Stimulated activated CD4-positive, alpha-beta T cell treated with anti-CD3 and anti-CD28 coated beads, Interleukin-1b, Interleukin-23, amount 100 ng/mL, for 24 hours (primary cell): ENCODE data around the gene DNAH9.

Source experiments
- DNase-seq, 4 experiments: peaks; one replicate each; pipeline ENCODE4 v3.0.0-alpha.2; 2020; ENCODE audit warnings: low read depth in 4 of 4, low spot score in 1 of 4

The DNAH9 gene

GRCh38 chr17:11836508-11836907 lies 238.2 kb downstream of the DNAH9 start:
- DNase-seq = no peak

- no peak for DNase-seq
Observed at GRCh38 chr17:11840052-11840451, 241.8 kb downstream of the DNAH9 start.

GRCh38 chr17:11840831-11841230 lies 242.6 kb downstream of the DNAH9 start:
- no peak for DNase-seq

DNA sequence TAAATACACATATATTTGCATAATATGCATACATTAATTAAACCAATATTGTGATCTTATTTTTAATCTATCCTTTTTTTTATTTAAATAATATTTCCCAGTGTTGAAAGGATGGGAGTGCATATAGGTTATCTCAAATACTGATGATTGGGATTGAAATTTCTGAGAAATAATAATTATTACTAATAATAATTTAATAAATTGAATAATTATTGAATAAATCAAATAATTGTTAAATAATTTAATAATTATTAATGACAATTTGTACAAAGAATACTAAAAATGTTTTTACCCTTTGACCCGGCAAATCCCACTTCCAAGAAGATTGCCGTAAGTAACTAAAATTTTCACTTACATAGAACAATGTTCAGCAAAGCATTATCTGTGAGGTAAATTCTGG lies 250.1 kb downstream of the DNAH9 start:
- no peak for DNase-seq

DNA sequence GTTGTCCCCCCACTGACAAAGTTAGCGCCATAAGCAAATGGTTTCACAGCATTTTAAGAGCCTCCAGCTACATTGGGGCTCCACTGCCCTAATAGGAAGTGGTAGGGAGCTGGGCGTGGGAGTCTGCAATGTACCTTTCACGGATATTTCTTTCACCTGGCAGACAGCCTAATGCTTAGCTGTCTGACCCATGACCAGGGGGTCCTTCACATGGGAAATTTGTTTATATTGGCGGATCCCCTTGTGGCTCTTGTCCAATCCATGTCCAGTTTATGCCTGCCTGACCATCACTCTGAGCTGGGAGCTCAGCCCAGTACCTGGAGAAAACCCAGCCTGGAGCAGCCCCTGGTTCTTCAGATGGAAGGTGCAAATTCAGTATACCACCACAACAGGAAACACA lies 254.0 kb downstream of the DNAH9 start:
- no peak for DNase-seq

DNA sequence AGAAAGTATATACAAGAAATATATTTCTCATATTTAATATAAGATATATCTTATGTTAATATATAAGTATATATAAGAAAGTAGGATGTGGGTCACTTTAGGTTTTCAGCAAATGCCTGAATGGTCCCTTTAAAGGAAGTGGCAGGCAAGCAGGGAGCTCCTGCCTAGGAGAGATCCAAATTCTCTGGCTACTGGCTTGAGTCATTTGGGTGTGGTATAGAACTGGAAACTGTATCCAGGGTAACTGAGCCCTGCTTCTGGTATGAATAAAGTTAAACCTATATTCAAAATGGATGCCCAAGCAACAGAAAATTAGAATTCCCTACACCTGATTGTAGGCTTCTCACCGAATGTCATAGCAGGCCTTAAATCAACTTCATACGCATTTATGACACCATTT lies 254.6 kb downstream of the DNAH9 start:
- DNase-seq = no peak

DNA sequence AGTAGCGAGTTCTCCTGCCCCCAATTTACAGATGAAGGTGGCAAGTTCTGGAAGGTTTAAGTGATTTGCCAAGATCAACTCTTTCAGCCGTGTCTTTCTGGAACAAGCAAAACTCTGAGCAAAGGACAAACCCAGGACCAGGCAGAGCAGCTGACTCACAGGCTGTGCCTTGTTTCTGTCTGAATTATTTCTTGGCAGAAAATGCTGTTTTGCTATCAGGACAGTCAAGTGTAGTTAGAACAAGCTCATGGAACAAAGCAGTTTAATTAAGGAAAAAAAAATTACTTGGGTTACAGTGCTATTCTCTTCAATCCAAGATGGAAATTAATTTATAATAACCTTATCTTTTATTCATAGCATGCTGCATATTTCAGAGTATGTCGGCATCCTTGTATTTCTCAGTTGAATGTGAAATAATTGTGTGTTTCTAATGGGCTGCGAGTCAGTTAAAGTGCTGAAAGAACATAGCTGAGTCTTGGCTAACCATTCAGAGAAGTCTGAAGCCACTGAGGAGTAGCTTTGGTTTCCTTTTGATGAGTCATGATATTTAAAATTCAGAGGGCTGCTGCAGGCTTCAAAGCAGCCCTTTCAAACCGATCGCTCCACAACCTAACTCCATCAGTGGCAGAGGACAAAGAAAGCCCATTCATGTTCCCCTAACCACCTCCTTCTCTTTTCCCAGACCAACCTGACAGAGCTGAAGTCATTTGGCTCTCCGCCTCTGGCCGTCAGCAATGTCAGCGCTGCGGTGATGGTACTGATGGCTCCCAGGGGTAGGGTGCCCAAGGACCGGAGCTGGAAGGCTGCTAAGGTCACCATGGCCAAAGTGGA lies 255.3 kb downstream of the DNAH9 start:
- DNase-seq = no peak

GRCh38 chr17:11855306-11855705 lies 257.0 kb downstream of the DNAH9 start:
- no peak for DNase-seq

DNA sequence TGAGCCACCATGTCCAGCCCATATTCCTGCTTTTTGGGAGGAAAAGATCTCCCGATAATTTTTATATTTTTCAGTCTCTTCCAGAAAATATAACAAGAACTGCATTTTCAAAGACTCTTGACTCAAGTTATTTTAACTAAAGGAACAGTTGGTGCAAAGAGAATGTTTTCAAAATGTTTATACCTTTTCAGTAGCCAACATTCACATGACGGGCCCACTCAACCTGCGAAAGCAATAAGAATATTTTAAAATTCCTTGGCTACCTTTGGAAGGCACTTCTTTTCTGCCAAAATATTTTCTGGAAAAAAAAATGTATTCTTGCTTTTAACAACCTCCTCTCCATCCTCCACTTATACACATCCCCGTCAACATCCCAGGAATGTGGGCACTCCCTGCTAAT lies 258.7 kb downstream of the DNAH9 start:
- no peak for DNase-seq

- no peak for DNase-seq
Observed at GRCh38 chr17:11869680-11870394, 271.6 kb downstream of the DNAH9 start.

- DNase-seq = no peak
Observed at GRCh38 chr17:11871773-11872172, 273.5 kb downstream of the DNAH9 start.

GRCh38 chr17:11874756-11875155 lies 276.5 kb downstream of the DNAH9 start:
- no peak for DNase-seq

- no peak for DNase-seq
Observed at GRCh38 chr17:11880714-11881113, 282.4 kb downstream of the DNAH9 start.

GRCh38 chr17:11882716-11883115 lies 284.4 kb downstream of the DNAH9 start:
- DNase-seq = no peak

DNA sequence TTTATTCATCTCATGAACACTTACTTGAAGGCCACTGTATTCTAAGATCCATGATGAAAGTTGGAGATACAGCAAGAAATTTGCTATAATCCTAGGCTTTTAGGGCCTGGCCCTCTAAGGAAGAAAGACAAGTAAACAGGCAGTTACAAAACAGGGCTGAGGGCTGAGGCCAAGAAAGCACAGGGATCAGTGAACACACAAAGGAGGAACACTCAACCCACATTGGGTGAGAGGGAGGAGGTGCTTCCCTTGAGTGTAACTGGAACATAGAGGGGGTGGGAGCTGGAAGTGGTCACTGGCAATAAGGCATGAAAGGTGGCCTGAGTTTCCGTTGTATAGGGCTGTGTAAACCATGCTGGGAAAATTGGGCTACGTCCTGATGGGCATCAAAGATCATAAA lies 286.8 kb downstream of the DNAH9 start:
- no peak for DNase-seq

DNA sequence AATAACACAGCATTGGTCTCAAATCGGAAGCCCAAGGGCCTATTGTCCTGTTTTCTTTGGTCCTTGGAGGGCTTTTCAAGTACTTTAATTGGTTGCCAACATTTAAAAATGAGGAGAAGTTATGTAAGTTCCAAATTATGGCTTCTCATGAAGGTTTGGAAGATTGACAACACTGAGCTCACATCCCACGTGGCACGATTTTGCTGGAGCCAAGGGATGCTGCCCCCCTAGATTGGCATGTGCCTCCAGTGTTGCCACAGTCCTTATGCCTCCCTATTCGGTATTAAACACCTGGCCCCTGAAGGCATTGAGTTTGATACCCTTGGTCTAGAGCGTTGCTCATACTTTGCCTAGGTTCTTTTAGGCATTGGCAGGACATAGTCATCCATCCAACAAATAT lies 291.0 kb downstream of the DNAH9 start:
- DNase-seq = no peak

DNA sequence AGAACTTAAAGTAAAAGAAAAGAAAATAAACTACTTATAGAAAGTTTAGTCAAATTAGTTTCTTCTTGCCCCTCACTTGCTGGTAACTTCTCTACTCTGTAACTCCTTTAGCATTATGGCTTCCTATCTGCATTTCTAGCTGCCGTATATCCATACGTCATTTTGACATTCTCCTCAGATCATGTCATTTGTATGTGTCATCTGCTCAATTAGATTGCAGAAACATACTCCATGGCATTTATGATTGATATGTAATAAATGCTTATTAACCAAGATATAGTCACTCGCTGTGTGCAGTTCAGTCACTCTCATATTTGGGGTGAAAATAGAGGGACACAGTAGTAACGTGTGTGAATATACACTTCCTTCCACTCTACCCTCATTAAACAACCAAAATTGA lies 295.6 kb downstream of the DNAH9 start:
- no peak for DNase-seq

- no peak for DNase-seq
Observed at GRCh38 chr17:11896199-11896598, 297.9 kb downstream of the DNAH9 start.

DNA sequence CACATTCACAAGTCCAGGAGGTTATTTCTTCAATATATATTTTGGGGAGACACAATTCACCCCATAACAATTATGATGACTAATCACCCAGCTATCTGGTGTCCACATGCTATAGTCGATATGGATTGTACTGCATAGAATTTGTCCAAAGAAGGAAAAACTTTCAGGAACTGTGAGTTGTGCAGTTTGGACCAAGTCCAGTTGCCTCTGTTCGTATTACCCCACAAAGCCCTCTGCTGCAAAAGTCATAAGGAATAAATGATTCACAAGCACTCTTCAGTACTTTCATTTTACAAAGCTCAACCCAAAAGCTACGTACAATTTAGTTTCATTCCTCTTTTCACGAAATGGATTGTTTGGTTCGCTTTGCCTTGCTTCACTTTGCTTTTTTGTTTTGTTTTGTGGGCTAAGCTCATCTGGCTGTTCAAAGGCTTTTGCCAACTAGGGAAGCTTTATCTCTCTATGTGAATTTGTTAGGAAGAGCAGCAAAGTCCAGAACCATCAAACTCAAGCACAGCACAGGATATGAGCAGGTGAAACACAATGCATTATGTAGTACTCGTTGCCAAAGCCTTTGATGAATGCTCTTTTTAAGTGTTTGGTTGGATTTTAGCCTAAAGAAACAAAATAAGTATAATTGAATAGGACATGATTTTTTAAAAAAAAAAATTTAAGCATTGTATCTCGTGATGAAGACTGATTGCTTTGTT lies 300.4 kb downstream of the DNAH9 start:
- no peak for DNase-seq

- no peak for DNase-seq
Observed at GRCh38 chr17:11899537-11899942, 301.3 kb downstream of the DNAH9 start.

GRCh38 chr17:11900041-11900476 lies 301.8 kb downstream of the DNAH9 start:
- no peak for DNase-seq

- no peak for DNase-seq
Observed at GRCh38 chr17:11900655-11901054, 302.4 kb downstream of the DNAH9 start.
